Medulla oblongata (tissue), 1 donor: ENCODE data around the gene MSGN1.

Experiments used
- DNase-seq: peaks from one replicate; pipeline ENCODE4 v3.0.0-alpha.2; 2015; ENCODE audit errors: extremely low spot score

MSGN1 gene

GRCh38 chr2:17847236-17847635 is 31.0 kb downstream of the MSGN1 start:
- DNase-seq, result no peak

DNA sequence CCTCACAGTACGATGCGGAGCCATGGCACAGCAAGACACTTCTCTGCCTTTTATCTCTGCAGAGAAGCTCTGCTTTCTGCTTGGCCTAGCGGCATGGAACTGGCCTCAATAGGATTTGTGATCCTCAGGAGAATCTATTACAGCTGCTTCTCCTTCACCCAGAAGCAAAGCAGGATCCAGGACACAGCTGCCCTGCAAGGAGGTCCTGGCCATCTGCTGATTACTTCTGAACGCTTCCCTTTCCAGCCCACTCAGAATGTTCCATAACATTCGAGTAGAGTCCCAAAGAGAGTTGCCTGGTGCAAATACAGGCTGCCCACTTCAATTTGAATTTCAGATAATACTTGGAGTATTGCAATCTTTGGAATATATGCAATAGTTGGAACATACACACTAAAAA is 33.0 kb downstream of the MSGN1 start:
- no peak for DNase-seq

DNA sequence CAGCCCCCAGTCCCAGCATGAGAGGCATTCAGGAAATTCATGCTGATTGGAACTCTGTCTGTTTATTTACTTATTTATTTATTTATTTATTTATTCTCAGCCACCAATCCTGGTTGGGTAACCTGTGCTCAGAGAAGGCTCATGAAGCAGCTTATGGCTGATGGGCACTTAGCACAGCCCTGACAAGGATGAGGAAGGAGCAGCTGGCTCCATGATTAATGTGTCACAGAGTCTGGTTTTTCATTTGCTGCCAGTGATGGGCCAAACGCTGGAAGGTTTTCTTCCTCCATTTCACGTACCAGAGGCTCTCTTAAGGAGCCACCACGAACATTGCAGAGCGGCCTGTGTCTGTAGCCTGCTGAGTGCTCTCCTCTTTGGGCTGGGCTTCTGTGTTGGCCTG is 33.9 kb downstream of the MSGN1 start:
- DNase-seq, result no peak

DNA sequence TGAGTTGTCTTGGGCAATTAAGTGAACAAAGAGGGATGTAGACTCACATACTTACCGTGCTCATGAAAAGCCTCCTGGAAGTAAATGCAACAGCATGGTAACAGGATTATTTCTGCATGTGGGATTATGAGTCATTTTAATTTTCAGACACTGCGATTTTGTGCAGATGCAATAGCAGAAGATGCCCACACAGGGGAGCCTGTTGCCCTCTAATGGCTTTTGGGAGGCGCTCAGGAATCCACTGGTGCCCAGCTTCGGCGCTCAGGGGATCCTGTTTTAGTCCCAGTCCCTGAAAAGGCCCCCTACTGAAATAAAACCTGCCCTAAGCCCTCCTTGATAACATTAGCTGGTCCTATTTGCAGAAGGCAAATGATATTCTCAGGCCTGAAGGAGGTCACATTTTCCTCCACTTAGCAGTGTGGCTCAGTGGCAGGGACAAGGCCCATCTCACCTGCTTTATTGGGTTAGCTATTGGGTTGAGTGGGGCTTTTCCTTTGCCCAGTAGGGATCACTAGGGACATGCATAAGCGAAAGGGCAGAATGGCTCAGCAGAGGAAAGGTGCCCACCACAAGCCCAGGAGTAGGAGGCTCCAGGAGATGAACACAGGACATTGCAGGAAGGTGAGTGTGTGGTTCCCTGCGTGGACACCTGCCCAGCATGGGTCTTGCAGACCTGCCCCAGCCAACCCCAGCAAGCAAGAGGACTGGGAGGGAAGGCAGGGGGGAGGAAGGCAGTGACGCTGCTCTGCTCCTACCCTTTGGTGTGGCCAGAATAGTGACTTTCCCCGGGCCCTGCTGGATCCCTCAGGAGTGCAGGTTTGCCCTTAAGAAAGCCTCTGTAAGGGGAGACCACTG is 35.7 kb downstream of the MSGN1 start:
- DNase-seq, result peak; percentile 66

DNA sequence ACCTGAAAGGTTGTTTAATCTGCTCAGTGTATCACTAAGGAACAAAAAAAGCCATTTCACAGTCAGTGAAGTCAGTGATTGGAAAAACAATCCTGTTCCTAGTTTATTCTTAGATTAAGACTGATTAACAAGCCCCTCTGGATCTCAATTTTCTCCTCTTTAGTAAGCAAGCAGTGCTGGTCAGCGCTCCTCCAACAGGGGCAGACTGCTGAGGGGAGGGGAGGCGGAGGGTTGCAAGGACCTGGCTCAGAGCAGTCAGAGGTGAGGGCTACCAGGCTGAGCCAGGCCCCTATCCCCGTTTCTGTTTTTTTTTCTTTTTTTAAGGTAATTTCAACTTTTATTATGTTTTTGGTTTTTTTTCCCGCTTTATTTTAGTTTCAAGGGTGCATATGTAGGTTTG is 37.5 kb downstream of the MSGN1 start:
- no peak for DNase-seq

- DNase-seq, result no peak
Observed at GRCh38 chr2:17857021-17857420, 40.8 kb downstream of the MSGN1 start.

DNA sequence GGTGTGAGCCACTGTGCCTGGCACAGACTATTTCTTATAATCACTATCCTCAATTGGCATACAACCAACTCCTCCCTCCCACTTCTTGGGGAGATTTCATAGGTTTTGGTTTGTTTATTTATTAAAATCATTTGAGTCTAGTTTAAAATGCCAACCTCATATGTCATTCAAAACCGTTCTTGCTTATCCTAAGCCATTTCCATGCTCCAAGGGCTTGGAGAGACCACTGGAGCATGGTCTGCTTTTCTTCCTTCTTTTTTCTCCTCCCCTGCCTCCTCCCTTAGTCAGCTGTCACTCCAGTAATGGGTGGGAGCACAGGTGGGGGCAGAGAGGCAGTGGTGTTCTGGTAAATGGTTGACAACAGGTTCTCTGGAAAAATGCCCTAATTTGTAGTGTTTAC is 41.8 kb downstream of the MSGN1 start:
- DNase-seq, result no peak

GRCh38 chr2:17863539-17863938 is 47.3 kb downstream of the MSGN1 start:
- DNase-seq, result no peak

DNA sequence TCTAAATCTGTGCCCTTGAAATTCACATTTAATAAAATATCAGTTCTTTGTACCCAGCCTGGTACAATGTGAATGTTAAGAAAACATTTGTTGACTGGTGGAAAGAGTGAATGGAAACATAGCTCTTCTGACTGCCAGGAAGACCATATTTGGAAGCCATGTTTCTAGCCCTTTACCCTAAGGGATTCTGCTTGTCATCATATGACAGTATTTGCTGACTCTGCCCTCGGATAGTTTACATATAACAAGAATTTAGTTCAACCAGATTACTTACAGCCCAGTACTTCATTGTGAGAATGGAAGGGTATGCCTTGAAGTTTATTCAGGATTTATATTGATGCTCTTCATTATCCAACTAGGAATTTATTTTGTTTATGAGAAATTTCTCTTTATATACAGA is 48.4 kb downstream of the MSGN1 start:
- DNase-seq, result no peak

DNA sequence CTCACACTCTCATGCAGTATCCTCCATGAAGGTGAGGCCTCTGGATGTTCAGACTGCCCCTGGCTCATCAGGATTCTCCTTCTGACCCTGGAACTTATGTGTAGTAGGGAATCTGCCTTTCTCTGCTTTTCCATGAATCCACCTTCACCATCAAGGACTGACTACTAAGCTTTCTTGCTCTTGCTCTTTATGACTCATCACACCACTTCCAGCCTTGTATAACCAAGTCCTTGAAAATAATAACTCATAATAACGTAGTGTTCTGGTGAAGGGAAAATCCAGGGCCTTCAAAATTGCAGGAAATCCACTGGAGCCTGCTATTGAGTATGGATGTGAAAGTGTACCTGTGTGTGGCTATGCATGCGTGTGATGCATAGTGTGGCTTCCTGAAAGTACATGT is 50.9 kb downstream of the MSGN1 start:
- DNase-seq, result no peak
